Activated CD8-positive, alpha-beta memory T cell treated with anti-CD3 and anti-CD28 coated beads for 1 hour (primary cell): ENCODE results near the gene LMCD1.

ENCODE experiments used
- DNase-seq, 2 donors: peaks; one replicate each; pipeline ENCODE4 v3.0.0-alpha.2; 2020; ENCODE audit warnings: low read depth in 1 of 2; ENCODE audit errors: extremely low read depth in 1 of 2

The LMCD1 gene

GRCh38 chr3:8482960-8483665 lies 18.5 kb upstream of the LMCD1 start:
- no peak for DNase-seq

GRCh38 chr3:8484409-8485140 lies 17.0 kb upstream of the LMCD1 start:
- no peak for DNase-seq

GRCh38 chr3:8485141-8485870 lies 16.3 kb upstream of the LMCD1 start:
- no peak for DNase-seq

GRCh38 chr3:8485943-8486342 lies 15.7 kb upstream of the LMCD1 start:
- DNase-seq: no peak

- no peak for DNase-seq
These were observed 15.2 kb upstream of the LMCD1 start for GRCh38 chr3:8486434-8486833.

- DNase-seq: no peak
These were observed 14.7 kb upstream of the LMCD1 start for GRCh38 chr3:8486936-8487335.

GRCh38 chr3:8488411-8488810 lies 13.2 kb upstream of the LMCD1 start:
- DNase-seq: no peak

- no peak for DNase-seq
These were observed 12.7 kb upstream of the LMCD1 start for GRCh38 chr3:8488877-8489276.

- DNase-seq: no peak
These were observed 12.3 kb upstream of the LMCD1 start for GRCh38 chr3:8489278-8489792.

GRCh38 chr3:8490079-8490552 lies 11.5 kb upstream of the LMCD1 start:
- no peak for DNase-seq

GRCh38 chr3:8491271-8492144 lies 10.1 kb upstream of the LMCD1 start:
- DNase-seq: no peak

GRCh38 chr3:8492744-8493511 lies 8.7 kb upstream of the LMCD1 start:
- DNase-seq: no peak

GRCh38 chr3:8493744-8494143 lies 7.9 kb upstream of the LMCD1 start:
- no peak for DNase-seq

GRCh38 chr3:8494327-8494726 lies 7.3 kb upstream of the LMCD1 start:
- DNase-seq: no peak

GRCh38 chr3:8497582-8497981 lies 4.0 kb upstream of the LMCD1 start:
- DNase-seq: no peak

GRCh38 chr3:8499181-8499611 lies 2.4 kb upstream of the LMCD1 start:
- DNase-seq: no peak

- no peak for DNase-seq
These were observed 1.2 kb upstream of the LMCD1 start for GRCh38 chr3:8500319-8500988.

- DNase-seq: no peak
These were observed 643 bp upstream of the LMCD1 start for GRCh38 chr3:8500989-8501370.

GRCh38 chr3:8503461-8503860 lies 1.8 kb downstream of the LMCD1 start:
- DNase-seq: no peak
